ENCODE measurements around the gene FBXL13.

- no peak for TF ChIP-seq CTCF (IDR thresholded peaks at IDR 0.05)
- no peak for TF ChIP-seq POLR2AphosphoS5 (IDR thresholded peaks at IDR 0.05)
Measured at GRCh38 chr7:102874166-102874829, 200.3 kb downstream of the FBXL13 start.
